ENCODE data around the gene DTWD2.
"Not testable (repeated sequence)": the region's sequence is repeated elsewhere in the genome, so short reads cannot be mapped to it uniquely, and the experiment has no call there.

Gene DTWD2

DNA sequence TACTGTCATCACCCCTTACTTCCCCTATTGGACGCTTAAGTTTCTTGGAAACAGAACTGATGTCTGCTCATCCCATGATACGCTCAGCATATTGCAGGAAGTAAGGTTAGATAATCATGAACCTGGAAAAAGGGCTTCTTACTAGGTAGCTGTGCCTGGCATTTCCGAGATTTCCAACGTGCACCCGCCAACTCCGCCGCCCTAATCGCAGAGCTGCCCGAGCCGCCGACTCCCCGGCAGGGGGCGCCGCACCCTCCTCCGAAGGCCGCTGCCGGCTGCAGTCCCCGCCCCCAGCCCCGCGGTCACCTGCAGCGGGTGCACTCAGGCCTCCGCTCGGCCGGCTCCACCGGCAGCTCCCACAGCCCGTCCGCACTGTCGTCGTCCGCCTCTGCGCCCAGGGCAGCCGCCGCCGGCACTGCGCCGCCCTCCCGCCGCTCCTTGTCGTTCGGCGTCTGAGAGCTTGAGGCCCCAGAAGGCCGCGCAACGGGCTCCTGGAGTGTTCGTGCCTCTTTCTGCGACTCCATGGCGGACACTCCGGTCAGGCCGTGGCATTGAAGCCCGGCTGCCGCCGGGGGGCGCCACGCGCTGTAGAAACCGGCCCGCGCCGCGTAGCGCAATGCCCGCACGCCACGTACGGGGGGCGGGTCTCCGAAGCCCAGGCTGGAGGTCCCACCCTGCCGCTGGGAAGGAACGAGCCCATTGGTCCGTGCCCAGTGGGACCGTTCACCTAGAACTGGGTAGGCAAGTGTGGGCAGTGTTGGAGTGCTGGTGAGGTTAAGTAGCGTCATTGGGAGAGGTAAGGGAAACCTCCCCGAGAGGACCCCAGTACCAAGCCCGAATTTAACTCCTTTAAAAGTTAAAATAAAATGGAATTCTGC is at the start of gene DTWD2:
Gene DTWD2, minus strand, starts transcription at position 560 of the 878 bp plus-strand sequence. Its CDS starts 36 bp downstream, at position 524.
- DNase-seq: peak; percentile 90

DNA sequence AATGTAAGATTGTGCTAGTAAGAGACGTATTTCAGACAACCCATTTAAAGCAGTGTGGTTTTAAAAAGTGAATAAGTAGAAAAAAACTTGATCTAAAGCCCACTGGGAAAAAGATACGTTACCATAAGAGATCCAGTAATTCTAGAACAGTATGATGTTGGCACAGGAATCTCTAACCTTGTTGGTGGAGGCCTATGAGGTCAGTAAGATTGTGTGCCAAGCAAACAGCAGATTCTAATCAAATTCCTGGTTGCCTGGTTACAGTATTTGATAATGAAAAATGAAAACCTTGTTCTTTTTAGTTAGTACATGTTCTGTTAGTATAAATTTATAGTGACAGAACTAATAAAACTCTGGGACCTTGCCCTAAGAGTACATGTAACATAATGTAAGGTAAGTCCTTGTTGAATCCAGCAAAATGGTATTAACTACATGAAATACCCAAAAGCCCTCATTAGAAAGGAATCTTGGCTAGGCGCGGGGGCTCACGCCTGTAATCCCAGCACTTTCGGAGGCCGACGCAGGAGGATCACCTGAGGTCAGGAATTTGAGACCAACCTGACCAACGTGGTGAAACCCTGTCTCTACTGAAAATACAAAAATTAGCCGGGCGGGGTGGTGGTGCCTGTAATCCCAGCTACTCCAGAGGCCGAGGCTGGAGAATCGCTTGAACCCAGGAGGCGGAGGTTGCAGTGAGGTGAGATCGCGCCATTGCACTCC is 49.3 kb upstream of the DTWD2 start:
- peak; percentile 49 for DNase-seq

GRCh38 chr5:119036101-119036762 is 47.9 kb upstream of the DTWD2 start:
- DNase-seq: peak; percentile 77

DNA sequence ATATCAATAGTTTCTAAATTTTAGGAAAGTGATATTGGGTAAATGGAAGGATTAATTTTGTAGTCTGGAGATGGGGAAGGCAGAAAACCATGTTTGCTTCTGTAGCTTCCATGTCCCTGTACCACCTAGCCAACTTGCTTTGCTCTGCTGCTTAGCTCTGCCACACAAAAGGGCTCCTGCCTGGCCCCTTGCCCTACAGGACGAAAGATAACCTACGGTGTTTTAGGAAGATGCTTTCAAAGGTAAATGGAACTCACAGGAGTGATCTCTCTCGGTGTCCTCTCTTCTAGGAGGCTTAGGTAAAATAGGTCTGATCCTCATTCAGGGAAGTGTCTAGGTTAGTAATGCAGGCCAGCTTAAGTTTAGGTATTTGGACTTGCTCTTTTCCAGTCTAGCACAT is 44.8 kb upstream of the DTWD2 start:
- DNase-seq: no peak

DNA sequence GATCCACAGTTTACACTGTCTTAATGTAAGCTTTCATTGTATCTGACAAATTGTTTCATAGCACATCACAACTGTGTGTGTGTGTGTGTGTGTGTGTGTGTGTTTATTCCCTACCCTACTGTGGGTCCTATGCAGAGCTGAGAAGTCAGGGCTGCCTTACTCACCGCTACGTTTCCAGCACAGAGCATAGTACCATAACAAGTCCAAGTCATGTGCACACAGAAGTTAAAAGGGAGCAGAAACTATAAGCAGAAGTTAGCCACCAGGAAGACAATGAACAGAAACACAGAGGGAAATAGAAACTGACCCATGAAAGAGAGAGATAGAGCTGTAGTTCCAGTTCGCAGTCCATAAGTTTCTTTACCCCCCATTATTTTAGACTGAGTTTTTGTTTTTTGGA is 44.3 kb upstream of the DTWD2 start:
- no peak for DNase-seq

DNA sequence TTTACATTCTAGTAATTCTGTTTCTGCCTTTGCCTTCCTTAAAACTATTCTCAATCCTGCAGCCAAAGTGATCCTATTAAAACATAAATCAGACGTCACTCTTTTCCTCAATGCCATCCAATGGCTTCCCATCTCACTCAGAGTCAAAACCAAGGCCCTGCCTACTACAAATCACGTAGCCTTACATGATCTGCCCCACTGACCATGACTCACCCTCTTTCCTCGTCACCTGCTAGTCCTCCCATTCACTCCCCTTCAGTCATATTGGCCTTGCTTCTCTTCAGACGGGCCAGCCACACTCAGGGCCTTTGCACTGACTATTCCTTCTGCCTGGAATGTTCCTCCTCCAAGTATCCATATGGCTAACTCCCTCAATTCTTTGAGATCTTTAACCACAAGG is 43.6 kb upstream of the DTWD2 start:
- DNase-seq: no peak

DNA sequence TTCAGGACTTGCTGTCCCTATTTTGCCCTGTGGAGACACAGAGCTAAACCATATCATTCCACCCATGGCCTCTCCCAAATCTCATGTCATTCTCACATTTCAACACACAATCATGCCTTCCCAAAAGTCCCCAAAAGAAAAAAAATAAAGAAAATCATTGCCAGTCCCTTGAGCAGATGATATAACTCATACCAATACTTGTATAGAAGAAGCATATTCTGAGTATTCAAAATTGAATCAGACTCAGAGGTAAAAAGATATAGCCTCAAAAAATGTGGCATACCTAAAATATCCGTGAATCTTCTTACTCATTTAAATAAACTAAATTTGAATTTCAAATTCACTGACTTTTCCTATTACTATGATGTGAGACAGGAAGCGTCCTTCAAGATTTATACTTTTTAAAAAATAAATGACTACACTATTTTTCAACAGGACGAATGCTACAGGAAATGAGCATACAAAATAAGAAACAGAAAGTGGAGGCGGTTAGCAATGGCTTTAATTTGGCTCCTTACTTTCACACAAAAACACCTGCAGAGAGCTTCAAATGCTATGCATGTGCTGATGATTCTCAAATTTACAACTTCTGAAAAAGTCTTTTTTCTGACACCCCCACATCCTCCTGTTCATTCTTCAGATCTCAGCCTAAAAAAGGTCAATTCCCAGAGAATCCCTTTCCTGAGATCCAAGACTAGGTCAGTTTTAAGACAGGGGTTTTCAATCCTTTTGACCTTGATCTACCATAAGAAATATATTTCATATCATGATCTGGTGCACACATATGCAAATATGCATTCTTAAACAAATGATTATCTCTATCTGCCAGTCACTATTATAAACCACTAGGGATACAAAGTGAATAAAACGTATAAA is 42.9 kb upstream of the DTWD2 start:
- no peak for DNase-seq

- DNase-seq: peak; percentile 17
These were observed 40.2 kb upstream of the DTWD2 start for GRCh38 chr5:119028575-119028974.

GRCh38 chr5:119022773-119023172 is 34.4 kb upstream of the DTWD2 start:
- DNase-seq: no peak

GRCh38 chr5:119022017-119022745 is 33.8 kb upstream of the DTWD2 start:
- peak; percentile 55 for DNase-seq

GRCh38 chr5:119021149-119021732 is 32.9 kb upstream of the DTWD2 start:
- no peak for DNase-seq

DNA sequence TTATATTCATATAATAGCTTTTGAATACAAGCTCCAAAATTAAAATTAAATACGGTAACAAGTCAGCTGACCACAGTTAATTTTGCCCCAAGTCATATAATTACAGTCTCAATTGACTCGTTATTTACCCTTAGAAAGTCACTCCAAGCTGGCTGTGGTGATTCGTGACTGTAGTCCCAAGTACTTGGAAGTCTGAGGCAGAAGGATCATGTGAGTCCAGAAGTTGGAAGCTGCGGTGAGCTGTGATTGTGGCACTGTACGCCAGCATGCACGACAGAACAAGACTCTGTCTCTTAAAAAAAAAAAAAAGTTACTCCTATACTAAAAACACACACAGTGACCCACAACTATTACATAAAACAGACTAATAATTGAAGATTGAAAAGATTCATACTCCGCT is 31.6 kb upstream of the DTWD2 start:
- DNase-seq: no peak

DNA sequence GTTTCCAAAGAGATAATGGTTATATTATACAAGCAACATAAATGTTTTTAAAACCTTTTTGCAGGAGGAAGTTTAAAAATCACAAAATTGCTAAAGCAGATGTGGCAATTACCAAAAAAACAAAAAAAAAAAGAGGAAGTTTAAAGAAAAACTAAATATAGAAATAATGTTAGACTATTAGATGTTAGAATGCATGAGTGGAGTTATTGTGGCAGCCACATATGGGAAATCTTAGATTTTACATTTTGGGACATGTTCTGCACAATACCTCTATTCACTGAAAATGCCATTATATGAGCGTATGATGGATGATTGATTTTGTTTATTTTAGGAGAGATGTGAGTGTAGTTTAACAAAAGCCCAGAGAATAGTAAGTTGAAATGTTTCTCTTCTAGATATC is 31.2 kb upstream of the DTWD2 start:
- DNase-seq: no peak

- no peak for DNase-seq
These were observed 29.6 kb upstream of the DTWD2 start for GRCh38 chr5:119017994-119018393.

GRCh38 chr5:119016125-119016774 is 27.9 kb upstream of the DTWD2 start:
- no peak for DNase-seq

GRCh38 chr5:119011186-119011585 is 22.8 kb upstream of the DTWD2 start:
- DNase-seq: no peak

GRCh38 chr5:119010206-119010605 is 21.9 kb upstream of the DTWD2 start:
- DNase-seq: no peak

GRCh38 chr5:119009131-119009530 is 20.8 kb upstream of the DTWD2 start:
- no peak for DNase-seq

DNA sequence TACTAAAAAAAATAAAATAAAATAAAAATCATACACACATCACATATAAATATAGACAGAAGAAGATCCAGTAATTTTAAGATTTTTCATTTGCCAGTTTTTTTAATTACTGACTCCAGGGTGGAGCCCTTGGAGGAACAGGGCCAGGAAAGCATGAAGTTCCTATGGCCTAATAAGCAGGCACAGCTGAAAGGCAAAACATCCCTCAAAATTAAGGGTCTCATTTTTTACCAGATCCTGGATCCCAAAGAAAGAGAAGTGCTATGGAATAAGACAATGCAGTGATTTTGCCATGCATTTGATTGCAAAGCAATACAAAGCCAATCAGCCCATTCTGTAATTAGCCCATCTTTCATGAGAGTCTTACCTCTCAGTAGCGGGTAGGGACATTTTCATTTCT is 11.3 kb upstream of the DTWD2 start:
- DNase-seq: no peak

DNA sequence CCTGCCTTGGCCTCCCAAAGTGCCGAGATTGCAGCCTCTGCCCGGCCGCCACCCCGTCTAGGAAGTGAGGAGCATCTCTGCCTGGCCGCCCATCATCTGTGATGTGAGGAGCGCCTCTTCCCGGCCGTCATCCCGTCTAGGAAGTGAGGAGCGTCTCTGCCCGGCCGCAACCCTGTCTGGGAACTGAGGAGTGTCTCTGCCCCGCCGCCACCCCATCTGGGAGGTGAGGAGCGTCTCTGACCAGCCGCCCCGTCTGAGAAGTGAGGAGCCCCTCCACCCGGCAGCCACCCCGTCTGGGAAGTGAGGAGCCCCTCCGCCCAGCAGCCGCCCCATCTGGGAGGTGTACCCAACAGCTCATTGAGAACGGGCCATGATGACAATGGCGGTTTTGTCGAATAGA is 10.5 kb upstream of the DTWD2 start:
- DNase-seq: not testable (repeated sequence)

DNA sequence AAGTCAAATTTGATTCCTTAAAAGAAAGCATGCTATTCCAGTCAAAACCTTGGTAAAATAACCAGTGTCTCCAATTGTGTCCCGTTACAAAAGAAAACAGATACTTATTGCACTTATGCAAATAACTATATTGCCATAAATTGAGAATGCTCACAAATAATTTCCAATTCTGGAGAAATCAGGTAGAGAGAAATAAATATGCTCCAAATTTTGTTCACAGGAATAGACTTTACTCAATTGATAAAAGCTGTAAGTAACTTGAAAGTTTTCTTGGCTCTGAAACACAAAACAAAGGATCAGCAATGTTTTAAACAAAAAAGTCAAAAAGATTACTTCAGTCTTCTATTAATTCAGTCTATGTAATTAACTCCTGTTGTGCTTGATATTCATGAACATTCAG is 7.8 kb upstream of the DTWD2 start:
- DNase-seq: no peak
